Measurements from ENCODE around the gene BOK. TPM values are rescaled to one million over a fixed set of nuclear protein-coding genes. Genes with fewer than 3 reads are reported as not detected.

BOK gene
- total and polyA plus RNA-seq, 2 of the 13 experiments (the other 11 are each of a cell fraction or from before 2014, with no cell fraction given) = 35.5 to 39.2 TPM

GRCh38 chr2:241609859-241610793 lies 51.6 kb downstream of the BOK start (continued):
- TF ChIP-seq AKNA (CRISPR knock-in tag; IDR thresholded peaks at IDR 0.05; ENCODE audit: borderline replicate concordance) (no peak), ZNF234 (CRISPR knock-in tag; conservative IDR thresholded peaks at IDR 0.05) (no peak; the same call in 1 of the 2 replicates), AGO1 (IDR thresholded peaks at IDR 0.05; ENCODE audit: low read depth, low read length, poor library complexity, severe bottlenecking) (peak; percentile 40), ZNF432 (CRISPR knock-in tag; IDR thresholded peaks at IDR 0.05; ENCODE audit: borderline replicate concordance) (no peak), ZSCAN5A (CRISPR knock-in tag; IDR thresholded peaks at IDR 0.05; ENCODE audit: borderline replicate concordance) (peak; percentile 79; the same call in 1 of the 2 replicates), HMGXB3 (CRISPR knock-in tag; IDR thresholded peaks at IDR 0.05; ENCODE audit: borderline replicate concordance) (0 out of 2 replicates have a peak, but pooled peaks have one; percentile 20), ZC3H4 (CRISPR knock-in tag; IDR thresholded peaks at IDR 0.05; ENCODE audit: borderline replicate concordance) (no peak), SRSF4 (IDR thresholded peaks at IDR 0.05; ENCODE audit: low read depth, low read length, poor library complexity, severe bottlenecking) (no peak), THAP8 (CRISPR knock-in tag; IDR thresholded peaks at IDR 0.05; ENCODE audit: borderline replicate concordance) (no peak), ZNF709 (CRISPR knock-in tag; IDR thresholded peaks at IDR 0.05) (peak; percentile 98), ZSCAN12 (CRISPR knock-in tag; IDR thresholded peaks at IDR 0.05) (no peak)
